Esophagus muscularis mucosa (tissue), 3 donors: ENCODE measurements around the gene PRR23E.

Source experiments
- CTCF ChIP-seq, 3 experiments: fragments of 200-600 bp in 2 of 3; fragments of 450-650 bp in 1 of 3; sonication (generic) in 2 of 3; IDR thresholded peaks; one replicate each; pipeline ENCODE4 v1.5.1; 2017 to 2019; ENCODE audit warnings: antibody characterized with exemption in 3 of 3, mild to moderate bottlenecking in 2 of 3, moderate library complexity in 1 of 3
- POLR2A ChIP-seq: fragments of 450-650 bp; IDR thresholded peaks from one replicate; pipeline ENCODE4 v1.6.1; 2017; ENCODE audit warnings: antibody characterized with exemption, moderate library complexity, mild to moderate bottlenecking, low read depth
- POLR2AphosphoS5 ChIP-seq, 2 donors: sonication (generic); formaldehyde crosslinking; IDR thresholded peaks; one replicate each; pipeline ENCODE4 v1.6.1; 2017; ENCODE audit warnings: antibody characterized with exemption in 2 of 2

GRCh38 chr3:127221446-127222035 lies 28.6 kb downstream of the PRR23E start:
- TF ChIP-seq POLR2A (no peak), CTCF (IDR thresholded peaks at IDR 0.05) (no peak), POLR2AphosphoS5 (IDR thresholded peaks at IDR 0.05) (no peak)
